KMS-11 (cell line): ENCODE results near the gene DAGLB.

Experiments used
- H2AFZ ChIP-seq: fragments of 200-600 bp; sonication (generic); 2 replicates; pipeline ENCODE4 v1.6.1; 2016; ENCODE audit warnings: antibody characterized with exemption, mixed run types, low read depth
- H3K27ac ChIP-seq: fragments of 200-600 bp; sonication (generic); 2 replicates; pipeline ENCODE4 v1.6.1; 2016; ENCODE audit warnings: mild to moderate bottlenecking, mixed run types
- H3K27me3 ChIP-seq: fragments of 200-600 bp; sonication (generic); 2 replicates; pipeline ENCODE4 v1.6.1; 2017; ENCODE audit warnings: mild to moderate bottlenecking, low read depth, mixed run types, moderate library complexity; ENCODE audit not compliant: insufficient read depth
- H3K36me3 ChIP-seq: fragments of 200-600 bp; sonication (generic); 2 replicates; pipeline ENCODE4 v1.6.1; 2017; ENCODE audit warnings: mild to moderate bottlenecking, mixed run types; ENCODE audit not compliant: insufficient read depth
- H3K4me1 ChIP-seq: fragments of 200-600 bp; sonication (generic); 2 replicates; pipeline ENCODE4 v1.6.1; 2016; ENCODE audit warnings: mild to moderate bottlenecking, low read depth, mixed run types; ENCODE audit not compliant: poor library complexity, severe bottlenecking
- H3K4me2 ChIP-seq: fragments of 200-600 bp; sonication (generic); 2 replicates; pipeline ENCODE4 v1.7.0; 2016; ENCODE audit warnings: mild to moderate bottlenecking, mixed run types
- H3K4me3 ChIP-seq: fragments of 200-600 bp; sonication (generic); IDR thresholded peaks from 2 replicates; pipeline ENCODE4 v1.6.1; 2017; ENCODE audit warnings: low read depth, low read length, mixed read lengths; ENCODE audit not compliant: insufficient read depth
- H3K79me2 ChIP-seq: fragments of 200-600 bp; sonication (generic); 2 replicates; pipeline ENCODE4 v1.6.1; 2016; ENCODE audit warnings: low read depth, mixed run types; ENCODE audit not compliant: insufficient read depth
- H3K9ac ChIP-seq: fragments of 200-600 bp; sonication (generic); 2 replicates; pipeline ENCODE4 v1.6.1; 2016; ENCODE audit warnings: mild to moderate bottlenecking, mixed run types
- H4K20me1 ChIP-seq: fragments of 200-600 bp; sonication (generic); 2 replicates; pipeline ENCODE4 v1.6.1; 2016; ENCODE audit warnings: mild to moderate bottlenecking, mixed run types; ENCODE audit not compliant: insufficient read depth
- TF ChIP-seq, protein P1 (sequence below): fragments of 200-600 bp; sonication (generic); conservative IDR thresholded peaks from 2 replicates; pipeline ENCODE4 v1.6.1; 2017; ENCODE audit warnings: low read depth, mild to moderate bottlenecking, antibody characterized with exemption, low read length, moderate library complexity, mixed read lengths

The DAGLB gene

DNA sequence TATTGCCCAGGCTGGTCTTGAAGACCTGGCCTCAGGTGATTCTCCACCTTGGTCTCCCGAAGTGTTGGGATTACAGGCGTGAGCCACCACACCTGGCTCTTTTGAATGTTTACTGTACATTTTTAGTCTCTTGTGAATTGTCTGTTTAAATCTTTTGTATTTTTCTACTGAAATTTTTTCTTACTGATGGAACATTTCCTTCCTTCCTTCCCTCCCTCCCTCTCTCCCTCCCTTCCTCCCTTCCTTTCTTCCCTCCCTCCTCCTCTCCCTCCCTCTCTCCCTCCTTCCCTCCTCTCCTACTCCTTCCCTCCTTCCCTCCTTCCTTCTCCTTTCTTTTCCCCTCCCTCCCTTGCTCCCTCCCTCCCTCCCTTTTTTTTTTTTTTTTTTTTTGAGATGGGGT is 58.0 kb downstream of the DAGLB start:
- Histone ChIP-seq H3K79me2 (peaks cover 81% of the 10 kb centered on the region), H3K4me1 (peaks cover 14% of the 10 kb centered on the region), H3K4me2 (no peak overlapping the region), H3K27ac (no peak overlapping the region), H3K9ac (no peak overlapping the region), H3K27me3 (no peaks in the 10 kb centered on the region), H4K20me1 (peaks cover 22% of the 10 kb centered on the region; the same call in 1 of the 2 replicates), H2AFZ (no peak overlapping the region), H3K4me3 (no peak overlapping the region), H3K36me3 (peaks cover 6% of the 10 kb centered on the region; the same call in 1 of the 2 replicates)
- TF ChIP-seq, protein P1, sequence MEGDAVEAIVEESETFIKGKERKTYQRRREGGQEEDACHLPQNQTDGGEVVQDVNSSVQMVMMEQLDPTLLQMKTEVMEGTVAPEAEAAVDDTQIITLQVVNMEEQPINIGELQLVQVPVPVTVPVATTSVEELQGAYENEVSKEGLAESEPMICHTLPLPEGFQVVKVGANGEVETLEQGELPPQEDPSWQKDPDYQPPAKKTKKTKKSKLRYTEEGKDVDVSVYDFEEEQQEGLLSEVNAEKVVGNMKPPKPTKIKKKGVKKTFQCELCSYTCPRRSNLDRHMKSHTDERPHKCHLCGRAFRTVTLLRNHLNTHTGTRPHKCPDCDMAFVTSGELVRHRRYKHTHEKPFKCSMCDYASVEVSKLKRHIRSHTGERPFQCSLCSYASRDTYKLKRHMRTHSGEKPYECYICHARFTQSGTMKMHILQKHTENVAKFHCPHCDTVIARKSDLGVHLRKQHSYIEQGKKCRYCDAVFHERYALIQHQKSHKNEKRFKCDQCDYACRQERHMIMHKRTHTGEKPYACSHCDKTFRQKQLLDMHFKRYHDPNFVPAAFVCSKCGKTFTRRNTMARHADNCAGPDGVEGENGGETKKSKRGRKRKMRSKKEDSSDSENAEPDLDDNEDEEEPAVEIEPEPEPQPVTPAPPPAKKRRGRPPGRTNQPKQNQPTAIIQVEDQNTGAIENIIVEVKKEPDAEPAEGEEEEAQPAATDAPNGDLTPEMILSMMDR, result no peak

DNA sequence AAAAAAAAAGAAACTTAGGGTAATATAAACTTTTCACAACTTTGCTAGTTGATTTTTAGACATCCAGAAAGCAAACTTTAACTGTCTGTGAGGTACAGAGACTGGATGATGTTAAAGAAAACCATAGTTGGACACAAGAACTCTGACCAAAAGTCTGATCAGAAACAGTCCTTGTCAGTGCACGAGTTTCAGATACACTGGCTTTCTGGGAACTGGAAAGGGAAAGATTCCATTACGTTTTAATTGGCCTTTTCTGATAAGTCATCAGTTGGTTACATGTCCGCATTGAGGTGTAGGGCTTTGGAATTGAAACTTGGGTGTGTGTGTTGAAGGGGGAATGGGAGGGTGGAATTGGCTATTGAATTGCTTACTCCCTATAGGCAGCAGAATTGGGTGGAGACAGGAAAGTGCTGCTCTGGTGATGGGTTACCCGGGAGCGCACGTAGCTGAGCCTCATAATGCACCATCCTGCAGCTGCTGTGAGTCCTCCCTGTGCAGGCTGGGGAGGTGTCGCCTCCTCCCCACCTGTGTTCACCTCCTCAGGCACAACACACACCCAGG is 59.9 kb downstream of the DAGLB start:
- H3K4me1 ChIP-seq, result peaks cover 14% of the 10 kb centered on the region
- H2AFZ ChIP-seq, result no peak overlapping the region
- H3K79me2 ChIP-seq, result peaks cover 80% of the 10 kb centered on the region
- H4K20me1 ChIP-seq, result peaks cover 20% of the 10 kb centered on the region; the same call in 1 of the 2 replicates
- no peak overlapping the region for H3K4me2 ChIP-seq
- H3K4me3 ChIP-seq, result no peak overlapping the region
- H3K27ac ChIP-seq, result no peak overlapping the region
- H3K36me3 ChIP-seq, result peaks cover 6% of the 10 kb centered on the region; the same call in 1 of the 2 replicates
- TF ChIP-seq, protein P1, result no peak
- H3K27me3 ChIP-seq, result no peaks in the 10 kb centered on the region
- H3K9ac ChIP-seq, result no peak overlapping the region

DNA sequence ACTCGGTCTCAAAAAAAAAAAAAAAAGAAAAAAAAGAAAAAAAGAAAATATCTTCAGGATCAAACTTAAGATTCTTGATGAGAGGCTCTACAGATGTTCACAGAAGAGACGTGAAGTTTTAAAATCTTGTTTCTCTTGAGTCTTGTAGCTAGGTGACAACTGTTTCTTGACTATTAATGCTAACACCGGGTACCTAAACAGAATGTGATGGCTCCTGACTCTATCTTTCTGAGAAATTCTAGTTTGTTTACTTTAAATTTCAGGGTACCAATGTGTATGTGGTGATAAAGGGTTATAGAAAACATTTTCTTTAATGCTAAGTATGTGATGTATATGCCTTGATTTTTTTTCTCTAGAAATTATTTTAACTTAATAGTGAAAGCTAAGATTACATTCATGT is 61.0 kb downstream of the DAGLB start:
- Histone ChIP-seq H3K36me3 (peaks cover 6% of the 10 kb centered on the region; the same call in 1 of the 2 replicates), H3K4me1 (peaks cover 14% of the 10 kb centered on the region), H2AFZ (no peak overlapping the region), H3K9ac (no peak overlapping the region), H4K20me1 (peaks cover 25% of the 10 kb centered on the region), H3K4me2 (no peak overlapping the region), H3K27me3 (no peaks in the 10 kb centered on the region), H3K79me2 (peaks cover 80% of the 10 kb centered on the region), H3K27ac (no peak overlapping the region), H3K4me3 (no peak overlapping the region)
- TF ChIP-seq, protein P1, result no peak

DNA sequence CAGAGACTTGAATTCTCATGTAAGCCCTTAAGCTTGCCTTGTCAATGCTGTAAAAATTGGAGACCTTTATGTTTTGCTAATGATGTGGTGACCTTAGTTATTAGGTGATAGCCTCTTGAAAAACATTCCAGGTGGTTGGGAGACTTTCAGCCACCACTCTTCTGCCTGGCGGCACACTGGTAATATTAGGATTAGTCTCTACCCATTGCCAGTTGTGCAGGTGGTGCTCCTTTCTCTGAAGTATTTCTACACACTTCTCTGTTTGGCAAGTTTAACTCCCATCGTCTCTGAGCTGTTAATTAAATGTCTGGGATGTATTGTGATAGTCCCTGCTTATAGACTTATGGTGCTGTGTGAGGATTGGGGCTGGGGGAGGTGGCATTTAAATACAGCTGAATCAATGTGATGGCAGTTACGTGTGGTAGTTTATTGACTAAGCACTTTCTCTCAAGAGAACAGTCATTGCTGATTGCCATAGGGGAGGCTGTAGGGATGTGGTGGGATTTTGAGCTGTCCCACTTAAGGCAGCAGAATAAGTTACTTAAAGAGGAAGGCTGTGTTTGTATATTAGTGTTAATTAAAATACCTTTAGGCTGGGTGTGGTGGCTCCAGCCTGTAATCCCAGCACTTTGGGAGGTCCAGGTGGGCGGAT is 61.7 kb downstream of the DAGLB start:
- H4K20me1 ChIP-seq, result peaks cover 29% of the 10 kb centered on the region
- TF ChIP-seq, protein P1, result no peak
- H3K9ac ChIP-seq, result no peak overlapping the region
- H3K79me2 ChIP-seq, result peaks cover 80% of the 10 kb centered on the region
- H3K4me2 ChIP-seq, result no peak overlapping the region
- H2AFZ ChIP-seq, result no peak overlapping the region
- peaks cover 14% of the 10 kb centered on the region for H3K4me1 ChIP-seq
- H3K27me3 ChIP-seq, result no peaks in the 10 kb centered on the region
- peaks cover under 1% of the 10 kb centered on the region; the same call in 1 of the 2 replicates for H3K36me3 ChIP-seq
- no peak overlapping the region for H3K27ac ChIP-seq
- no peak overlapping the region for H3K4me3 ChIP-seq
